Ishikawa (cell line): Measurements from ENCODE around the gene SGPP2.

ENCODE experiments used
- FOXM1 ChIP-seq: IDR thresholded peaks from 2 replicates; pipeline ENCODE4 v1.6.1; 2012; ENCODE audit warnings: low read depth, borderline replicate concordance
- MAX ChIP-seq: IDR thresholded peaks from 2 replicates; pipeline ENCODE4 v1.6.1; 2012

GRCh38 chr2:222424276-222424728, at the start of gene SGPP2:
- no peak; the same call in 1 of the 2 replicates for TF ChIP-seq MAX
- TF ChIP-seq FOXM1: no peak
